Uterus (tissue), 2 donors: ENCODE results near the gene SMIM32.

Experiments
- CTCF ChIP-seq, 4 experiments: fragments of 200-600 bp in 2 of 4; fragments of 450-650 bp in 2 of 4; sonication (generic) in 2 of 4; IDR thresholded peaks; one replicate each; pipeline ENCODE4 v1.5.1; 2016 to 2019; ENCODE audit warnings: antibody characterized with exemption in 4 of 4, mild to moderate bottlenecking in 2 of 4, moderate library complexity in 1 of 4
- POLR2A ChIP-seq, 2 donors: fragments of 450-650 bp; IDR thresholded peaks; one replicate each; pipeline ENCODE4 v1.6.1; 2016; ENCODE audit warnings: antibody characterized with exemption in 2 of 2, mild to moderate bottlenecking in 1 of 2, moderate library complexity in 1 of 2

- no peak for TF ChIP-seq CTCF (IDR thresholded peaks at IDR 0.05)
- no peak for TF ChIP-seq POLR2A (IDR thresholded peaks at IDR 0.05)
These were observed 8.9 kb upstream of the SMIM32 start for GRCh38 chr5:136201870-136202269.
